ENCODE data around the gene SCLT1. TPM values are rescaled to one million over a fixed set of nuclear protein-coding genes. Genes with fewer than 3 reads are reported as not detected.

The SCLT1 gene
- total and polyA plus RNA-seq, 7 experiments from 2014 or later, result 5.9 to 36.4 (median 24.6) TPM

- DNase-seq (no peak), ATAC-seq (no peak)
- Mint-ChIP-seq H3K27me3 (no peaks in the 10 kb centered on the region), H3K27ac (no peak overlapping the region), H3K9me3 (peaks cover 26 to 92% (median 60%) of the 10 kb centered on the region in 11 donors), H3K4me3 (no peak overlapping the region), H3K36me3 (peaks cover 29 to 71% (median 50%) of the 10 kb centered on the region in 5 donors), H3K4me1 (peaks cover 0 to 5% (median 0%) of the 10 kb centered on the region in 7 donors)
- H3K4me3 ChIP-seq (ENCODE audit: low read length), result no peak overlapping the region
- H3K9me3 ChIP-seq (ENCODE audit: control insufficient read depth in 2 of 3, low read length in 3 of 3), result peaks cover 11 to 63% (median 38%) of the 10 kb centered on the region in 3 experiments
- intact Hi-C loops (cut with micrococcal nuclease), result no loop called here
- H3K27me3 ChIP-seq (ENCODE audit: control insufficient read depth in 2 of 2, insufficient read depth in 2 of 2, low read length in 2 of 2), result no peaks in the 10 kb centered on the region
- H3K4me1 ChIP-seq (ENCODE audit: control insufficient read depth in 2 of 2, insufficient read depth in 2 of 2, low read length in 2 of 2), result no peaks in the 10 kb centered on the region
- no peak overlapping the region for H3K27ac ChIP-seq (ENCODE audit: low read depth, low read length)
- CTCF ChIA-PET, result no interaction called here
- POLR2A ChIA-PET, result no interaction called here
- H3K36me3 ChIP-seq (ENCODE audit: control insufficient read depth in 2 of 3, insufficient read depth in 3 of 3, low read length in 3 of 3), result peaks cover 0 to 14% (median 0%) of the 10 kb centered on the region in 3 experiments
Measured at GRCh38 chr4:129059028-129059427, 34.3 kb downstream of the SCLT1 start.

GRCh38 chr4:129046055-129046959, 47.0 kb downstream of the SCLT1 start:
- Histone ChIP-seq H3K27ac (ENCODE audit: low read depth, low read length) (no peak overlapping the region), H3K9me3 (ENCODE audit: control insufficient read depth in 2 of 3, low read length in 3 of 3) (peaks cover 0 to 2% (median 0%) of the 10 kb centered on the region in 3 experiments), H3K4me1 (ENCODE audit: control insufficient read depth in 2 of 2, insufficient read depth in 2 of 2, low read length in 2 of 2) (no peaks in the 10 kb centered on the region), H3K27me3 (ENCODE audit: control insufficient read depth in 2 of 2, insufficient read depth in 2 of 2, low read length in 2 of 2) (no peaks in the 10 kb centered on the region), H3K4me3 (ENCODE audit: low read length) (no peak overlapping the region), H3K36me3 (ENCODE audit: control insufficient read depth in 2 of 3, insufficient read depth in 3 of 3, low read length in 3 of 3) (no peaks in the 10 kb centered on the region)
- Mint-ChIP-seq H3K27me3 (no peaks in the 10 kb centered on the region), H3K4me3 (no peak overlapping the region), H3K36me3 (peaks cover 0 to 16% (median 7%) of the 10 kb centered on the region in 5 donors), H3K4me1 (peaks cover 0 to 2% (median 0%) of the 10 kb centered on the region in 7 donors), H3K27ac (peak overlapping the region in 1 of 9 donors; percentile 14), H3K9me3 (peaks cover 0 to 22% (median 11%) of the 10 kb centered on the region in 11 donors)
- CTCF ChIA-PET, result interaction anchor here (0.6 kb wide), 1 partner anchor 54 kb away, joined by 4 read pairs; no protein-coding TSS in a partner anchor
- POLR2A ChIA-PET, result no interaction called here
- ATAC-seq (no peak), DNase-seq (no peak)
- intact Hi-C loops (cut with micrococcal nuclease), result no loop called here

GRCh38 chr4:129043523-129043922, 49.8 kb downstream of the SCLT1 start:
- POLR2A ChIA-PET, result no interaction called here
- DNase-seq (no peak), ATAC-seq (no peak)
- Mint-ChIP-seq H3K4me1 (peaks cover 0 to 2% (median 0%) of the 10 kb centered on the region in 7 donors), H3K4me3 (no peak overlapping the region), H3K27me3 (no peaks in the 10 kb centered on the region), H3K27ac (no peak overlapping the region), H3K9me3 (peaks cover 0 to 6% (median 0%) of the 10 kb centered on the region in 11 donors), H3K36me3 (peaks cover 0 to 17% (median 13%) of the 10 kb centered on the region in 5 donors)
- CTCF ChIA-PET, result no interaction called here
- Histone ChIP-seq H3K36me3 (ENCODE audit: control insufficient read depth in 2 of 3, insufficient read depth in 3 of 3, low read length in 3 of 3) (no peaks in the 10 kb centered on the region), H3K27ac (ENCODE audit: low read depth, low read length) (no peak overlapping the region), H3K9me3 (ENCODE audit: control insufficient read depth in 2 of 3, low read length in 3 of 3) (no peaks in the 10 kb centered on the region), H3K27me3 (ENCODE audit: control insufficient read depth in 2 of 2, insufficient read depth in 2 of 2, low read length in 2 of 2) (no peaks in the 10 kb centered on the region), H3K4me3 (ENCODE audit: low read length) (no peak overlapping the region), H3K4me1 (ENCODE audit: control insufficient read depth in 2 of 2, insufficient read depth in 2 of 2, low read length in 2 of 2) (no peaks in the 10 kb centered on the region)
- intact Hi-C loops (cut with micrococcal nuclease), result no loop called here

- Mint-ChIP-seq H3K36me3 (peaks cover 0 to 36% (median 26%) of the 10 kb centered on the region in 5 donors), H3K4me3 (no peak overlapping the region), H3K4me1 (peaks cover 0 to 1% (median 0%) of the 10 kb centered on the region in 7 donors), H3K9me3 (no peaks in the 10 kb centered on the region), H3K27me3 (no peaks in the 10 kb centered on the region), H3K27ac (no peak overlapping the region)
- no peak for DNase-seq
- intact Hi-C loops (cut with micrococcal nuclease), result no loop called here
- ChIA-PET POLR2A (no interaction called here), CTCF (no interaction called here)
- no peak overlapping the region for H3K4me3 ChIP-seq (ENCODE audit: low read length)
- no peak overlapping the region for H3K27ac ChIP-seq (ENCODE audit: low read depth, low read length)
- no peaks in the 10 kb centered on the region for H3K9me3 ChIP-seq (ENCODE audit: control insufficient read depth in 2 of 3, low read length in 3 of 3)
- ATAC-seq, result no peak
- no peaks in the 10 kb centered on the region for H3K4me1 ChIP-seq (ENCODE audit: control insufficient read depth in 2 of 2, insufficient read depth in 2 of 2, low read length in 2 of 2)
- H3K36me3 ChIP-seq (ENCODE audit: control insufficient read depth in 2 of 3, insufficient read depth in 3 of 3, low read length in 3 of 3), result no peaks in the 10 kb centered on the region
- no peaks in the 10 kb centered on the region for H3K27me3 ChIP-seq (ENCODE audit: control insufficient read depth in 2 of 2, insufficient read depth in 2 of 2, low read length in 2 of 2)
Measured at GRCh38 chr4:129040471-129040870, 52.9 kb downstream of the SCLT1 start.

DNA sequence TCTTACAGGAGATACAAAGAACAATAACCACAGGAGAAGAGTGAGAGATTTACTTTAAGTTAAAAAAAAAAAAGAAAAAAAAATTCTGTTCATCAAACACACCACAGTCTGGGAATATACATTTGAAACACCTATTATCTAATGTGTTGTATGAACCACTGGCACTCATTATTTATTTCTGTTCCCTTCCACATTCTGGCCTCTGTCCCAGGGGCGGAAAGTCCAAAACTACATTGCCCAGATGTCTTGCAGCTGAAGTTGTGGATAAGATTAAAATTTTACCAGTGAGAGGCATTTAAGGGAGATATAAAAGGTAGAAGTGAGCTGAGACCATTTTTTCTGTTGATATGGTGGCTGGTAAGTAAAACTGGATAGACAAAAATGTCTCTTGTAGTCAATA, 56.2 kb downstream of the SCLT1 start:
- Histone ChIP-seq H3K27me3 (ENCODE audit: control insufficient read depth in 2 of 2, insufficient read depth in 2 of 2, low read length in 2 of 2) (no peaks in the 10 kb centered on the region), H3K4me1 (ENCODE audit: control insufficient read depth in 2 of 2, insufficient read depth in 2 of 2, low read length in 2 of 2) (no peaks in the 10 kb centered on the region), H3K27ac (ENCODE audit: low read depth, low read length) (no peak overlapping the region), H3K9me3 (ENCODE audit: control insufficient read depth in 2 of 3, low read length in 3 of 3) (no peaks in the 10 kb centered on the region), H3K36me3 (ENCODE audit: control insufficient read depth in 2 of 3, insufficient read depth in 3 of 3, low read length in 3 of 3) (no peaks in the 10 kb centered on the region), H3K4me3 (ENCODE audit: low read length) (no peak overlapping the region)
- Mint-ChIP-seq H3K27ac (no peak overlapping the region), H3K9me3 (peaks cover 0 to 4% (median 0%) of the 10 kb centered on the region in 11 donors), H3K4me1 (peaks cover 0 to 1% (median 0%) of the 10 kb centered on the region in 7 donors), H3K4me3 (no peak overlapping the region), H3K36me3 (peaks cover 4 to 51% (median 29%) of the 10 kb centered on the region in 5 donors), H3K27me3 (no peaks in the 10 kb centered on the region)
- ATAC-seq (no peak), DNase-seq (no peak)
- intact Hi-C loops (cut with micrococcal nuclease), result no loop called here
- ChIA-PET POLR2A (no interaction called here), CTCF (no interaction called here)

GRCh38 chr4:129014566-129015509, 78.5 kb downstream of the SCLT1 start:
- Mint-ChIP-seq H3K4me3 (no peak overlapping the region), H3K9me3 (peaks cover 18 to 60% (median 33%) of the 10 kb centered on the region in 11 donors), H3K27ac (peak overlapping the region in 1 of 9 donors; percentile 62), H3K27me3 (no peaks in the 10 kb centered on the region), H3K4me1 (no peaks in the 10 kb centered on the region), H3K36me3 (peaks cover 21 to 68% (median 43%) of the 10 kb centered on the region in 5 donors)
- no peak for DNase-seq
- peaks cover 0 to 16% (median 0%) of the 10 kb centered on the region in 3 experiments for H3K9me3 ChIP-seq (ENCODE audit: control insufficient read depth in 2 of 3, low read length in 3 of 3)
- no peak overlapping the region for H3K27ac ChIP-seq (ENCODE audit: low read depth, low read length)
- H3K4me1 ChIP-seq (ENCODE audit: control insufficient read depth in 2 of 2, insufficient read depth in 2 of 2, low read length in 2 of 2), result no peaks in the 10 kb centered on the region
- intact Hi-C loops (cut with micrococcal nuclease), result no loop called here
- ChIA-PET CTCF (no interaction called here), POLR2A (no interaction called here)
- H3K36me3 ChIP-seq (ENCODE audit: control insufficient read depth in 2 of 3, insufficient read depth in 3 of 3, low read length in 3 of 3), result peaks cover 0 to 5% (median 0%) of the 10 kb centered on the region in 3 experiments
- ATAC-seq, result no peak
- H3K4me3 ChIP-seq (ENCODE audit: low read length), result no peak overlapping the region
- H3K27me3 ChIP-seq (ENCODE audit: control insufficient read depth in 2 of 2, insufficient read depth in 2 of 2, low read length in 2 of 2), result no peaks in the 10 kb centered on the region
